Measurements from ENCODE around the gene C5orf46.

GRCh38 chr5:147876141-147876540 is 30.2 kb downstream of the C5orf46 start:
- TF ChIP-seq KDM1A (CRISPR knock-in tag; IDR thresholded peaks at IDR 0.05) (no peak), MYC (CRISPR knock-in tag; IDR thresholded peaks at IDR 0.05; ENCODE audit: borderline replicate concordance) (no peak), ZSCAN20 (CRISPR knock-in tag; IDR thresholded peaks at IDR 0.05; ENCODE audit: borderline replicate concordance) (no peak), JUN (CRISPR knock-in tag; IDR thresholded peaks at IDR 0.05) (no peak), RFX5 (IDR thresholded peaks at IDR 0.05; ENCODE audit: low read depth, low read length) (no peak), REST (IDR thresholded peaks at IDR 0.05; ENCODE audit: borderline replicate concordance in 1 of 2, low read depth in 1 of 2, low read length in 2 of 2) (no peak)

All from HepG2 (cell line).